Measurements from ENCODE around the gene IFNG. TPM values are rescaled to one million over a fixed set of nuclear protein-coding genes. Genes with fewer than 3 reads are reported as not detected.

The IFNG gene
- total and polyA plus RNA-seq, 10 of the 15 experiments (the other 5 are each of a cell fraction or from before 2014, with no cell fraction given): 0.10 to 1.4 (median 0.25) TPM; not detected in 2

- no TSS peak for BruUV-seq (replicated peaks)
- Histone ChIP-seq H4K20me1 (ENCODE audit: control insufficient read depth, insufficient read depth) (no peaks in the 10 kb centered on the region), H3K9me3 (replicated peaks; ENCODE audit: control insufficient read depth, insufficient read depth, low read length) (no peaks in the 10 kb centered on the region; the same call in 2 of the 3 replicates), H3K36me3 (ENCODE audit: control insufficient read depth in 2 of 2, insufficient read depth in 2 of 2, low read length in 1 of 2) (no peaks in the 10 kb centered on the region), H3K4me3 (no peak overlapping the region), H2AFZ (ENCODE audit: control insufficient read depth, low read depth, low read length) (no peak overlapping the region), H3K4me2 (ENCODE audit: control insufficient read depth, insufficient read depth) (no peak overlapping the region), H3K9ac (ENCODE audit: control insufficient read depth, insufficient read depth, low read length) (no peak overlapping the region), H3K4me1 (ENCODE audit: control insufficient read depth, insufficient read depth, low read length) (peaks cover 3% of the 10 kb centered on the region), H3K27ac (ENCODE audit: control insufficient read depth, insufficient read depth) (no peak overlapping the region), H3K79me2 (ENCODE audit: control insufficient read depth, insufficient read depth, low read length) (no peaks in the 10 kb centered on the region), H3K27me3 (replicated peaks in 1 of 2; ENCODE audit: control insufficient read depth in 2 of 2, insufficient read depth in 2 of 2, low read length in 1 of 2) (peaks cover 0 to 3% of the 10 kb centered on the region in 2 experiments; a peak in 2 of 4 replicates)
- ChIA-PET CTCF (interaction anchor here (0.9 to 5.1 kb wide), 25 partner anchors 9 to 801 kb away, joined by 3 to 113 read pairs (median 7); partner anchors contain the start of gene IFNG-AS1), RAD21 (ENCODE audit: unreplicated experiment) (interaction anchor here (1.1 to 4.9 kb wide), 4 partner anchors 35 to 801 kb away, joined by 3 to 56 read pairs (median 14); no protein-coding TSS in a partner anchor), SMC1A (ENCODE audit: uncharacterized antibody, unreplicated experiment) (interaction anchor here (0.7 to 6.7 kb wide), 22 partner anchors 12 to 803 kb away, joined by 3 to 83 read pairs (median 5); no protein-coding TSS in a partner anchor), POLR2A (interaction anchor here (0.7 to 1.1 kb wide), 2 partner anchors 83 to 548 kb away, joined by 3 read pairs; no protein-coding TSS in a partner anchor)
- intact Hi-C loops (cut with micrococcal nuclease; ENCODE audit: unreplicated experiment): no loop called here
- no peak for FAIRE-seq
- DNase-seq (ENCODE audit: low read depth, low spot score): no peak
- in situ Hi-C loops (cut with MboI): no loop called here
- no peak for ATAC-seq
- 47% methylated on average over 4 of the region's 4 CpGs for WGBS (ENCODE audit: insufficient coverage, insufficient replicate concordance, low lambda C conversion rate, missing lambda C conversion rate)
- no peak for TF ChIP-seq POU2F2 (IDR thresholded peaks at IDR 0.05; ENCODE audit: borderline replicate concordance, low read depth, low read length)
- no peak for TF ChIP-seq NFYA (IDR thresholded peaks at IDR 0.05; ENCODE audit: borderline replicate concordance, low read depth, low read length)
- TF ChIP-seq, protein P1, sequence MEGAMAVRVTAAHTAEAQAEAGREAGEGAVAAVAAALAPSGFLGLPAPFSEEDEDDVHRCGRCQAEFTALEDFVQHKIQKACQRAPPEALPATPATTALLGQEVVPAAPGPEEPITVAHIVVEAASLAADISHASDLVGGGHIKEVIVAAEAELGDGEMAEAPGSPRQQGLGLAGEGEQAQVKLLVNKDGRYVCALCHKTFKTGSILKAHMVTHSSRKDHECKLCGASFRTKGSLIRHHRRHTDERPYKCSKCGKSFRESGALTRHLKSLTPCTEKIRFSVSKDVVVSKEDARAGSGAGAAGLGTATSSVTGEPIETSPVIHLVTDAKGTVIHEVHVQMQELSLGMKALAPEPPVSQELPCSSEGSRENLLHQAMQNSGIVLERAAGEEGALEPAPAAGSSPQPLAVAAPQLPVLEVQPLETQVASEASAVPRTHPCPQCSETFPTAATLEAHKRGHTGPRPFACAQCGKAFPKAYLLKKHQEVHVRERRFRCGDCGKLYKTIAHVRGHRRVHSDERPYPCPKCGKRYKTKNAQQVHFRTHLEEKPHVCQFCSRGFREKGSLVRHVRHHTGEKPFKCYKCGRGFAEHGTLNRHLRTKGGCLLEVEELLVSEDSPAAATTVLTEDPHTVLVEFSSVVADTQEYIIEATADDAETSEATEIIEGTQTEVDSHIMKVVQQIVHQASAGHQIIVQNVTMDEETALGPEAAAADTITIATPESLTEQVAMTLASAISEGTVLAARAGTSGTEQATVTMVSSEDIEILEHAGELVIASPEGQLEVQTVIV (IDR thresholded peaks at IDR 0.05; ENCODE audit: borderline replicate concordance, partially characterized antibody): no peak
- TF ChIP-seq FOXK2 (IDR thresholded peaks at IDR 0.05): no peak
- TF ChIP-seq ZZZ3 (IDR thresholded peaks at IDR 0.05; ENCODE audit: control insufficient read depth, insufficient read length, low read depth): no peak
- no peak for TF ChIP-seq PRDM15 (CRISPR knock-in tag; IDR thresholded peaks at IDR 0.05)
- TF ChIP-seq GATAD2B (conservative IDR thresholded peaks at IDR 0.05; ENCODE audit: low read depth): no peak
- TF ChIP-seq BRCA1 (IDR thresholded peaks at IDR 0.05; ENCODE audit: low read depth, low read length): no peak
- TF ChIP-seq TCF3 (IDR thresholded peaks at IDR 0.05; ENCODE audit: borderline replicate concordance, insufficient read depth, low read depth, low read length): no peak
- no peak for TF ChIP-seq CREB1 (IDR thresholded peaks at IDR 0.05; ENCODE audit: low read depth)
- TF ChIP-seq ZNF592 (IDR thresholded peaks at IDR 0.05): no peak
- TF ChIP-seq ZNF24 (IDR thresholded peaks at IDR 0.05): no peak
Observed at GRCh38 chr12:68157380-68157779, 2.2 kb downstream of the IFNG start.
